GM12874 (cell line): Measurements from ENCODE around the gene ARHGAP42.

ENCODE experiments used
- CTCF ChIP-seq: IDR thresholded peaks from 2 replicates; pipeline ENCODE4 v1.5.1; 2011; ENCODE audit warnings: low read depth, mild to moderate bottlenecking, control low read depth, low read length, moderate library complexity; ENCODE audit not compliant: insufficient read depth

The ARHGAP42 gene

DNA sequence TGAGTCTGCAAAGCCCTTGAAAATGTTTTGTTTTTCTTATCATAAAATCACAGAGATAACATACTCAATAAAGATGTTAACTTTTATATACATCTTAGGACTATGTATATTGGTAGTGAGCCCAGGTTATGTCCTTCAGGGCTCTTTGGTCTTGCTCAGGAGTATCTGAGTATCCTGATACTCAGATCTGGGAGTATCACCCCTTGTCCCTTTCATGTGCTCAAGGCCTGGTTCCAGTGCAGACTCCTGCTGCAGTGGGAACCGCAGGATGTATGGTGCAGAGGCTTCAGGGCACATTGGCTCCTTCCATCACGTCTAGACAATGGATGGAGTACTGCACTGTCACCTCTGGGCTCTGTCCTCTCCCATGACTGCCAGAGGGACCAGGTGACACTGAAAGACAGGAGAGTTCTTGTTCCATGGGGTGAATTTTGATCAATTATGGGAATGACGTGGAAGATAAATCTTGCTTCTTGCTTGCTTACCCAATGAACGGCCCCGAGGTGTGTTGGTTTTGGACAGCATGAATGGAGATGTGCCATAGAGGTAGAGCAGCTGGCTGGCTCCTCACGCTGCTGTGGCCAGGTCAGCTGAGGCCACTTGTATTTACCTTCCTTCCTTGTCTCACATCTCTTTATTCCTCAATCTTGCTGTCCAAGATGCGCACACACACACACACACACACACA lies 215.5 kb downstream of the ARHGAP42 start:
- no peak for TF ChIP-seq CTCF

GRCh38 chr11:100903284-100903683 lies 216.2 kb downstream of the ARHGAP42 start:
- TF ChIP-seq CTCF = no peak

GRCh38 chr11:100905684-100906083 lies 218.6 kb downstream of the ARHGAP42 start:
- no peak for TF ChIP-seq CTCF

- no peak for TF ChIP-seq CTCF
These were observed 221.7 kb downstream of the ARHGAP42 start for GRCh38 chr11:100908746-100909145.

DNA sequence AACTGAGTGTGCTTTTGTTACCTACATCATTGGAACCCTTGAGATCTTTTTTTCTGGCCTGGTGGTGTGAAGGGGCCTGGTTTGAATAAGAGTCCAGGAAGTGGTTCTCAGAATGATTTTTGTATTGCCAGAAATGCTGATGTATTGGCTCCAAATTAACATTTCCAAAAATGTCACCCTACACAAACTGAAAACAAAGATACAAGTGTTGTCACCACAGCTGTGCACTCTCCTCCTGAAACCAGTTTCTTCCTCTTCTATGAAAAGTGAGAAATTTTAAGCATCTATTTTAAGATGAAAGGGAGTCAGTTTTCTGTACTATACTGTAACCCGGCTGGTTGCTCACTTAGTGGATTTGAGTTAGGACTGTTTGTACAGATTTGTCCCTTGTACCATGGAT lies 223.7 kb downstream of the ARHGAP42 start:
- TF ChIP-seq CTCF = no peak

GRCh38 chr11:100914415-100915110 lies 227.5 kb downstream of the ARHGAP42 start:
- TF ChIP-seq CTCF = no peak

DNA sequence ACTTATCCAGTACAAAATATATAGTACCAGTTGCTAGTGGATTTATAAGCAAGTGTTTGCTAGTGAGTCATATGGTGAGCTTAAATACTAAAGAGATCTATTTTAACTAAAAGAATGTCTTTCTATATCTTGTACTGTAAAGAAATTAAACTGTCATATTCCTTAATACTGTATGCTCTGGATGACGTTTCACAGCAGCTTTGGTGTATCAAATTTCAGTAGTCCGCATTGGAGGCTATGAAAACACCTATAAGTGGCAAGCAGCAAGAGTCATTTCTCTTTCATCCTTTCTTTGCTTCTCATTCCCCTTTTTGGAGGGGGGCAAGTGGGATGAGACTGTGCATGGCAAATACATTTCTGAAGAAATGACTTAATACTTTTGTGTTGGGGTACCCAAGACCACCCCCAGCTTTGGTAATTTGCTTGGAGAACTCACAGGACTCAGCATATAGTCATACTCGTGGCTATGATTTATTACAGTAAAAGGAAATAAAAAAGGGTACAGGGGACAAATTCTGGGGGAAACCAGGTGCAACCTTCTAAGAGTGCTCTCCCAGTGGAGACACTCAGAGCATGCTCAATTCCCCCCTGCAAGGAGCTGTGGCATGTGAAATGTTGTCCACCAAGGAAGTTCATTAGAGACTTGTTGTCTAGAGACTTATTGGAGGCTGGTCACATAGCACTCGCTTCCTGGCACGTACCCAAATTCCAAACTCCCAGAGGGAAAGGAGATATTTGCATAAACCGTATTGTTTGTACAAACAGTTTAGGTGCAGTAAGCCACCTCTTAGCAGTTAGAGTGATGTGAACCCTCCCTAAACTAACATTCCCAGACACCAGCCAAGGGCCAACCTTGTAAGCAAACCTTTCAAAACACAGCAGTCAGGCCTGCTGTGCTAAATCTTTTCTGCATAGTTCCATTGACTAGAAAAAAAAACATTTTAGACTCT lies 231.7 kb downstream of the ARHGAP42 start:
- TF ChIP-seq CTCF = no peak
